Measurements from ENCODE around the gene KSR1. TPM values are rescaled to one million over a fixed set of nuclear protein-coding genes. Genes with fewer than 3 reads are reported as not detected.
"Not testable (repeated sequence)": the region's sequence is repeated elsewhere in the genome, so short reads cannot be mapped to it uniquely, and the experiment has no call there.

Gene KSR1
- total and polyA plus RNA-seq, 2 of the 4 experiments (the other 2 are of a cell fraction), result 12.5 to 21.9 TPM

DNA sequence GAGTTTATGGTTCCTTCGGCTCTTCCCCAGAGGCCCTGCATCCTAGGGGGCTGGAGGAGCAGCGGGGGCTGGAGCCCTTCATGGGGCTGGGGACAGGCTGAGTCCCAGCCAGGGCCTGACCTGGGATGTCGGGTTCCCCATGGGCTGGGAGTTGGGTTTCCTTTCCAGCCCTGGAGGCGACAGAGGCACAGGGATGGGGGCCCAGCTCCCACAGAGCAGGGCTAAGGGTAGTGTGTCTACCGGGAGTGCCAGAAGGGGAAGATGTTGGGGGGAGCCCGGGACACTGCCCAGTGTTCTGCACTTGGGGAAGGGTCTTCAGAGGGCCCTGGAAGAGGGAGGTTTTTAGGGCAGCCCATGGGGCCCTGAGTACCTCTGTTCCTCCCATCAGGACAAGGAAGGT, 30.7 kb upstream of the KSR1 start:
- H2AFZ ChIP-seq (replicated peaks; ENCODE audit: low read length, poor library complexity); H3K27ac ChIP-seq (ENCODE audit: insufficient read depth, low read length); H2BK5ac ChIP-seq (ENCODE audit: low read depth, low read length, poor library complexity, severe bottlenecking); H3K9me1 ChIP-seq (ENCODE audit: insufficient read depth, low read length); H3K56ac ChIP-seq (ENCODE audit: extremely low read depth, insufficient read depth, low read length); H3K4me2 ChIP-seq (ENCODE audit: low read depth, low read length); CTCF ChIA-PET; H3K4me3 ChIP-seq (ENCODE audit: insufficient read depth, low read depth, low read length); H4K5ac ChIP-seq (ENCODE audit: low read depth, low read length); POLR2A ChIA-PET (ENCODE audit: unreplicated experiment); H3K9me3 ChIP-seq (ENCODE audit: control insufficient read depth, insufficient read depth, low read length); H4K8ac ChIP-seq (ENCODE audit: low read depth in 2 of 2, low read length in 2 of 2); intact Hi-C loops (cut with micrococcal nuclease); H3K18ac ChIP-seq (ENCODE audit: low read depth, low read length); H2BK15ac ChIP-seq (ENCODE audit: low read depth, low read length); H4K91ac ChIP-seq (ENCODE audit: insufficient read depth, low read depth, low read length); H2AK9ac ChIP-seq (replicated peaks; ENCODE audit: low read depth, low read length, poor library complexity); DNase-seq; H3K4me1 ChIP-seq (ENCODE audit: control insufficient read depth, insufficient read depth, low read length); H2AK5ac ChIP-seq (ENCODE audit: low read depth, low read length); H3K27me3 ChIP-seq (ENCODE audit: control insufficient read depth, insufficient read depth, low read length); H3K9ac ChIP-seq (ENCODE audit: low read depth, low read length); H3K23ac ChIP-seq (ENCODE audit: low read depth, low read length); H3K36me3 ChIP-seq (ENCODE audit: control insufficient read depth, insufficient read depth, low read length); H3K79me1 ChIP-seq (ENCODE audit: low read depth in 1 of 2, low read length in 2 of 2); H3K14ac ChIP-seq (replicated peaks; ENCODE audit: low read depth, low read length); H4K20me1 ChIP-seq (ENCODE audit: insufficient read depth, low read length); H2BK20ac ChIP-seq (ENCODE audit: low read depth, low read length); H3K4ac ChIP-seq (ENCODE audit: low read depth, low read length); ATAC-seq (ENCODE audit: low read depth); dilution Hi-C loops (cut with HindIII; ENCODE audit: low sequenced_read_pairs, unreplicated experiment); BruUV-seq (replicated peaks); H2BK120ac ChIP-seq (ENCODE audit: low read depth, low read length): not testable (repeated sequence)
- in situ Hi-C loops (cut with MboI; ENCODE audit: low sequenced_read_pairs), result loop anchor here (25.0 kb wide), 1 partner anchor 188 kb away; no protein-coding TSS in a partner anchor
- WGBS, 2 experiments (ENCODE audit: extremely low coverage in 2 of 2, insufficient read length in 1 of 2), result no CpG with 5 or more reads among the region's 6 CpGs
